Measurements from ENCODE around the gene CYP3A5. TPM values are rescaled to one million over a fixed set of nuclear protein-coding genes. Genes with fewer than 3 reads are reported as not detected.

The CYP3A5 gene
- total and polyA plus RNA-seq, 10 of the 15 experiments (the other 5 are each of a cell fraction or from before 2014, with no cell fraction given), result 0.05 to 1.3 (median 0.09) TPM; not detected in 2

- 83% methylated on average over 2 of the region's 2 CpGs for WGBS (ENCODE audit: insufficient coverage, insufficient replicate concordance, low lambda C conversion rate, missing lambda C conversion rate)
- TF ChIP-seq RAD21 (IDR thresholded peaks at IDR 0.05; ENCODE audit: insufficient read depth, low read depth, low read length), result no peak
- no peak for TF ChIP-seq ASH2L (IDR thresholded peaks at IDR 0.05; ENCODE audit: borderline replicate concordance, low read depth)
- no peak for TF ChIP-seq CHD1 (IDR thresholded peaks at IDR 0.05; ENCODE audit: low read depth, low read length)
- TF ChIP-seq JUND (IDR thresholded peaks at IDR 0.05; ENCODE audit: low read depth, low read length), result no peak
- no peak for TF ChIP-seq NRF1 (conservative IDR thresholded peaks at IDR 0.05; ENCODE audit: low read depth, low read length)
- TF ChIP-seq ZBTB33 (IDR thresholded peaks at IDR 0.05), result no peak
- TF ChIP-seq IKZF1 (conservative IDR thresholded peaks at IDR 0.05), result no peak
- TF ChIP-seq NFYA (IDR thresholded peaks at IDR 0.05; ENCODE audit: borderline replicate concordance, low read depth, low read length), result no peak
- no peak for TF ChIP-seq PAX5 (IDR thresholded peaks at IDR 0.05; ENCODE audit: borderline replicate concordance, low read depth, low read length)
- no peak for TF ChIP-seq CBX5 (IDR thresholded peaks at IDR 0.05; ENCODE audit: low read depth)
- TF ChIP-seq SUPT20H (IDR thresholded peaks at IDR 0.05; ENCODE audit: borderline replicate concordance, control insufficient read depth, low read depth, low read length), result no peak
- TF ChIP-seq GATAD2B (conservative IDR thresholded peaks at IDR 0.05; ENCODE audit: low read depth), result no peak
- TF ChIP-seq RFX5 (IDR thresholded peaks at IDR 0.05; ENCODE audit: low read depth, low read length), result no peak
- no peak for TF ChIP-seq FOXM1 (IDR thresholded peaks at IDR 0.05; ENCODE audit: low read depth, low read length)
- no peak for TF ChIP-seq HDAC6 (IDR thresholded peaks at IDR 0.05; ENCODE audit: unreplicated experiment)
- no peak for TF ChIP-seq CHD4 (IDR thresholded peaks at IDR 0.05)
- POLR2A ChIA-PET, result interaction anchor here (1.0 kb wide), 1 partner anchor 10 kb away, joined by 3 read pairs; no protein-coding TSS in a partner anchor
- no peak for FAIRE-seq
- intact Hi-C loops (cut with micrococcal nuclease; ENCODE audit: unreplicated experiment) (no loop called here), in situ Hi-C loops (cut with MboI) (no loop called here)
- Histone ChIP-seq H3K27ac (ENCODE audit: control insufficient read depth, insufficient read depth) (no peak overlapping the region), H2AFZ (ENCODE audit: control insufficient read depth, low read depth, low read length) (no peak overlapping the region), H3K4me1 (ENCODE audit: control insufficient read depth, insufficient read depth, low read length) (no peaks in the 10 kb centered on the region), H3K79me2 (ENCODE audit: control insufficient read depth, insufficient read depth, low read length) (no peaks in the 10 kb centered on the region), H3K4me2 (ENCODE audit: control insufficient read depth, insufficient read depth) (no peak overlapping the region), H3K4me3 (no peak overlapping the region), H3K27me3 (replicated peaks in 1 of 2; ENCODE audit: control insufficient read depth in 2 of 2, insufficient read depth in 2 of 2, low read length in 1 of 2) (no peaks in the 10 kb centered on the region), H3K9ac (ENCODE audit: control insufficient read depth, insufficient read depth, low read length) (no peak overlapping the region), H4K20me1 (ENCODE audit: control insufficient read depth, insufficient read depth) (no peaks in the 10 kb centered on the region), H3K9me3 (replicated peaks; ENCODE audit: control insufficient read depth, insufficient read depth, low read length) (no peaks in the 10 kb centered on the region), H3K36me3 (ENCODE audit: control insufficient read depth in 2 of 2, insufficient read depth in 2 of 2, low read length in 1 of 2) (no peaks in the 10 kb centered on the region; a peak in 1 of 4 replicates)
- DNase-seq (ENCODE audit: low read depth, low spot score), result no peak
- SMC1A ChIA-PET (ENCODE audit: uncharacterized antibody, unreplicated experiment), result no interaction called here
- RAD21 ChIA-PET (ENCODE audit: unreplicated experiment), result no interaction called here
- CTCF ChIA-PET, result no interaction called here
- no peak for ATAC-seq
- no TSS peak for BruUV-seq (replicated peaks)
These were observed 28.5 kb downstream of the CYP3A5 start for GRCh38 chr7:99651290-99651689.
